Kidney capillary endothelial cell (primary cell): Measurements from ENCODE around the gene MYMX.
"Not testable (repeated sequence)": the region's sequence is repeated elsewhere in the genome, so short reads cannot be mapped to it uniquely, and the experiment has no call there.

Experiments used
- DNase-seq: peaks from one replicate; pipeline ENCODE4 v3.0.0-alpha.2; 2018; ENCODE audit warnings: low spot score

Gene MYMX

GRCh38 chr6:44216677-44217331, at the start of gene MYMX:
Gene MYMX, plus strand, starts transcription at chr6:44216926. Its CDS starts 546 bp downstream, at chr6:44217472.
- no peak for DNase-seq

GRCh38 chr6:44167567-44167966, 49.2 kb upstream of the MYMX start:
- no peak for DNase-seq

- no peak for DNase-seq
These were observed 47.6 kb upstream of the MYMX start for GRCh38 chr6:44169154-44169553.

- DNase-seq: no peak
These were observed 46.7 kb upstream of the MYMX start for GRCh38 chr6:44169886-44170570.

GRCh38 chr6:44171899-44172546, 44.7 kb upstream of the MYMX start:
- no peak for DNase-seq

GRCh38 chr6:44172731-44173500, 43.8 kb upstream of the MYMX start:
- peak; percentile 80 for DNase-seq

GRCh38 chr6:44176130-44176761, 40.5 kb upstream of the MYMX start:
- no peak for DNase-seq

- DNase-seq: no peak
These were observed 39.8 kb upstream of the MYMX start for GRCh38 chr6:44176762-44177509.

- DNase-seq: peak; percentile 65
These were observed 38.9 kb upstream of the MYMX start for GRCh38 chr6:44177691-44178423.

- no peak for DNase-seq
These were observed 38.2 kb upstream of the MYMX start for GRCh38 chr6:44178424-44179071.

- peak; percentile 60 for DNase-seq
These were observed 37.6 kb upstream of the MYMX start for GRCh38 chr6:44179072-44179536.

- DNase-seq: no peak
These were observed 37.1 kb upstream of the MYMX start for GRCh38 chr6:44179648-44180047.

GRCh38 chr6:44180406-44180805, 36.3 kb upstream of the MYMX start:
- DNase-seq: no peak

GRCh38 chr6:44180886-44181285, 35.8 kb upstream of the MYMX start:
- no peak for DNase-seq

GRCh38 chr6:44181784-44182183, 34.9 kb upstream of the MYMX start:
- not testable (repeated sequence) for DNase-seq

- no peak for DNase-seq
These were observed 33.8 kb upstream of the MYMX start for GRCh38 chr6:44182911-44183390.

- DNase-seq: no peak
These were observed 32.9 kb upstream of the MYMX start for GRCh38 chr6:44183783-44184182.

- not testable (repeated sequence) for DNase-seq
These were observed 31.4 kb upstream of the MYMX start for GRCh38 chr6:44185356-44185755.

GRCh38 chr6:44185953-44186634, 30.6 kb upstream of the MYMX start:
- no peak for DNase-seq
